MCF 10A (cell line): ENCODE measurements around the gene UPP1. TPM values are rescaled to one million over a fixed set of nuclear protein-coding genes. Genes with fewer than 3 reads are reported as not detected.
A peak's percentile ranks its signal among the peaks of the same experiment; 100 is the strongest.

Experiments
- BruUV-seq: library from RNA; stranded (reverse); fragments of 400-500 nt; replicated peaks from 2 replicates; lab custom pipeline; 2021; lab: Mats Ljungman, UMichigan
- CTCF ChIA-PET: fragments of 300-600 bp; sonication (Branson Sonifier 250); formaldehyde crosslinking; extraction: SDS; loops from one replicate; lab custom pipeline; 2021; ENCODE audit warnings: antibody characterized with exemption, inconsistent platforms; lab: Yijun Ruan, JAX
- POLR2A ChIA-PET: fragments of 300-600, 350-650 bp; sonication (Branson Sonifier 250); formaldehyde crosslinking; extraction: SDS; loops from one replicate; lab custom pipeline; 2020; ENCODE audit warnings: antibody characterized with exemption, inconsistent platforms; lab: Yijun Ruan, JAX
- DNase-seq: peaks from one replicate; pipeline ENCODE4 v3.0.0-alpha.2; 2018; ENCODE audit not compliant: unreplicated experiment
- H3K27ac Mint-ChIP-seq: one replicate; pipeline ENCODE4 v1.8.0; 2022; ENCODE audit warnings: mild to moderate bottlenecking, low read depth, mixed read lengths; ENCODE audit not compliant: unreplicated experiment
- H3K27me3 Mint-ChIP-seq: one replicate; pipeline ENCODE4 v1.8.0; 2022; ENCODE audit warnings: mixed read lengths; ENCODE audit not compliant: insufficient read depth, unreplicated experiment
- H3K36me3 Mint-ChIP-seq: one replicate; pipeline ENCODE4 v1.8.0; 2022; ENCODE audit warnings: mild to moderate bottlenecking, moderate library complexity, mixed read lengths; ENCODE audit not compliant: insufficient read depth, unreplicated experiment
- H3K4me1 Mint-ChIP-seq: one replicate; pipeline ENCODE4 v1.8.0; 2022; ENCODE audit warnings: mixed read lengths; ENCODE audit not compliant: insufficient read depth, unreplicated experiment
- H3K4me3 Mint-ChIP-seq: one replicate; pipeline ENCODE4 v1.8.0; 2022; ENCODE audit warnings: mild to moderate bottlenecking, moderate library complexity, mixed read lengths; ENCODE audit not compliant: unreplicated experiment
- H3K9me3 Mint-ChIP-seq: one replicate; pipeline ENCODE4 v1.8.0; 2022; ENCODE audit warnings: mixed read lengths; ENCODE audit not compliant: unreplicated experiment
- CTCF ChIP-seq: fragments of 200-600 bp; IDR thresholded peaks from one replicate; pipeline ENCODE4 v1.8.0; 2022; ENCODE audit warnings: antibody characterized with exemption, mild to moderate bottlenecking; ENCODE audit not compliant: unreplicated experiment
- intact Hi-C: fragments of 100-400 bp; cut with micrococcal nuclease; formaldehyde crosslinking; loops from 2 replicates; pipeline ENCODE4 v1.14.1; 2022
- total RNA-seq: library from RNA; stranded (reverse); gene quantifications from 2 replicates; pipeline ENCODE4 v1.2.3, GENCODE V29; 2022

Gene UPP1
- total RNA-seq, 1 experiment from 2014 or later, result 602 TPM

DNA sequence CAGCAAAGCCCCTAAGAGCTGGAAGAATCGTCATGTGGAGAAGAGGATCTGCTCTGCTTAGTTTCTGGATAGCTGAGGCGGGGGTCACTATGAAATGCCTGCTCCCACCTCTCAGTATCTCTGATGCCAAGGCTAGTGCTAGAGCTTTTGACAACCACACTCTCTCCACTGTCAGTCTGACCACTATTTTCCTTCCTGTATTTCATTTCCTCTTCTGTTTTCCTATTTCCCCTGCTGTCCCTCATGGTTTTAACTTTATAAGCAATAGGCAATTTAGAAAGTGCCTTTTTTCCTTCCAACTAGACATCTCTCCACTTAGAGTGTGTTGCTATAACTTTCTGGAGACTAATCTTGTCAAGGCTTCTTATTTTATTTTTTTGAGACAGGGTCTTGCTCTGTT is 30.1 kb upstream of the UPP1 start:
- no peak for DNase-seq
- H3K27ac Mint-ChIP-seq, result no peak overlapping the region
- BruUV-seq, result no TSS peak
- peaks cover 17% of the 10 kb centered on the region for H3K9me3 Mint-ChIP-seq
- ChIA-PET CTCF (interaction anchor here (1.4 kb wide), 1 partner anchor 21 kb away, joined by 3 read pairs; no protein-coding TSS in a partner anchor), POLR2A (interaction anchor here (1.2 kb wide), 1 partner anchor 33 kb away, joined by 5 read pairs; no protein-coding TSS in a partner anchor)
- no peaks in the 10 kb centered on the region for H3K27me3 Mint-ChIP-seq
- no peaks in the 10 kb centered on the region for H3K36me3 Mint-ChIP-seq
- no peak for TF ChIP-seq CTCF
- no peaks in the 10 kb centered on the region for H3K4me1 Mint-ChIP-seq
- intact Hi-C loops, result no loop called here
- H3K4me3 Mint-ChIP-seq, result no peak overlapping the region

GRCh38 chr7:48059706-48060105 is 29.4 kb upstream of the UPP1 start:
- DNase-seq, result no peak
- H3K27ac Mint-ChIP-seq, result no peak overlapping the region
- ChIA-PET CTCF (interaction anchor here (1.4 kb wide), 1 partner anchor 22 kb away, joined by 3 read pairs; no protein-coding TSS in a partner anchor), POLR2A (interaction anchor here (0.6 to 1.0 kb wide), 2 partner anchors 12 to 29 kb away, joined by 3 to 4 read pairs; partner anchors contain the start of gene UPP1)
- H3K4me3 Mint-ChIP-seq, result no peak overlapping the region
- H3K9me3 Mint-ChIP-seq, result peaks cover 20% of the 10 kb centered on the region
- BruUV-seq, result no TSS peak
- H3K27me3 Mint-ChIP-seq, result no peaks in the 10 kb centered on the region
- H3K4me1 Mint-ChIP-seq, result no peaks in the 10 kb centered on the region
- no peak for TF ChIP-seq CTCF
- H3K36me3 Mint-ChIP-seq, result no peaks in the 10 kb centered on the region
- intact Hi-C loops, result no loop called here

DNA sequence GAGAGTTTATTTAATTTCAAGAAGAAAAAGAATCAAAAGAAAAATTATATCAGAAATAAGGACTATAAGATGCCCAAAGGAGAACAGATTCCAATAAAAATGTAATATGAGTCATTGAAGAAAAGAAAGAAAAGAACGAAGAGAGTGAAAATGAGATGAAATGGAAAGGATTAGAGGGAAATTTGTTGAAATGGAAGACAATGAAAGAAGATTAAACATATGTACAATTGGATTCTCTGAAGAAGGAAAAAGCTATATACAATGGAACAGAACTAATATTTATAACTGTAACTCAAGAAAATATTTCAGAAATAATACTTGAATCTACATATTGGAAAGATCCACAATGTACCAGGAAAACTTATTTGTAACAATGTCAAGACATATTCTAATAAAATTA is 25.1 kb upstream of the UPP1 start:
- intact Hi-C loops, result no loop called here
- POLR2A ChIA-PET, result no interaction called here

DNA sequence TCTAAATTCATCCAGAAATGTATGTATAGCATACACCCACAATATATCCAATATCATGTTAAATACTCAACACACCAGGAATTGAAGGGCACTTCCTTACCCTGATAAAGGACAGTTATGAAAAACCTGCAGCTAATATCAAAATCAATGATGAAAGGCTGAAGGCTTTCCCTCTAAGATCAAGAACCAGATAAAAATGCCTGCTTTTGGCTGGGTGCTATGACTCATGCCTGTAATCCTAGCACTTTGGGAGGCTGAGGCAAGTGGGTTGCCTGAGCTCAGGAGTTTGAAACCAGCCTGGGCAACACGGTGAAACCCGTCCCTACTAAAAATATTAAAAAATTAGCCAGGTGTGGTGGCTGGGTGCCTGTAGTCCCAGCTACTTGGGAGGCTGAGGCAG is 21.6 kb upstream of the UPP1 start:
- no peak for TF ChIP-seq CTCF
- POLR2A ChIA-PET, result interaction anchor here (0.9 kb wide), 1 partner anchor 19 kb away, joined by 3 read pairs; no protein-coding TSS in a partner anchor
- peak; percentile 24 for DNase-seq
- no peaks in the 10 kb centered on the region for H3K36me3 Mint-ChIP-seq
- H3K4me3 Mint-ChIP-seq, result no peak overlapping the region
- no peaks in the 10 kb centered on the region for H3K27me3 Mint-ChIP-seq
- no TSS peak for BruUV-seq
- no peak overlapping the region for H3K27ac Mint-ChIP-seq
- intact Hi-C loops, result no loop called here
- peaks cover 14% of the 10 kb centered on the region for H3K9me3 Mint-ChIP-seq
- H3K4me1 Mint-ChIP-seq, result peaks cover 4% of the 10 kb centered on the region
- CTCF ChIA-PET, result no interaction called here

More for the DNA sequence above, 25.1 kb upstream of the UPP1 start:
- peaks cover 14% of the 10 kb centered on the region for H3K9me3 Mint-ChIP-seq
- no TSS peak for BruUV-seq
- CTCF ChIA-PET, result no interaction called here
- H3K27me3 Mint-ChIP-seq, result no peaks in the 10 kb centered on the region
- H3K36me3 Mint-ChIP-seq, result no peaks in the 10 kb centered on the region
- H3K27ac Mint-ChIP-seq, result no peak overlapping the region
- TF ChIP-seq CTCF, result no peak
- H3K4me1 Mint-ChIP-seq, result peaks cover 4% of the 10 kb centered on the region
- DNase-seq, result no peak
- no peak overlapping the region for H3K4me3 Mint-ChIP-seq
